BLaER1 (cell line): Measurements from ENCODE around the gene FAM200B.

Experiments
- H3K27ac ChIP-seq: shearing (Covaris generic); formaldehyde crosslinking; 2 replicates; pipeline ENCODE4 v1.8.1; 2022
- H3K27me3 ChIP-seq: shearing (Covaris generic); formaldehyde crosslinking; 2 replicates; pipeline ENCODE4 v1.8.1; 2022
- H3K36me3 ChIP-seq: shearing (Covaris generic); formaldehyde crosslinking; 2 replicates; pipeline ENCODE4 v1.8.1; 2022
- H3K4me1 ChIP-seq: shearing (Covaris generic); formaldehyde crosslinking; 2 replicates; pipeline ENCODE4 v1.8.1; 2022
- H3K4me2 ChIP-seq: shearing (Covaris generic); formaldehyde crosslinking; 2 replicates; pipeline ENCODE4 v1.8.1; 2022
- H3K4me3 ChIP-seq: shearing (Covaris generic); formaldehyde crosslinking; 2 replicates; pipeline ENCODE4 v1.8.1; 2022
- H3K9ac ChIP-seq: shearing (Covaris generic); formaldehyde crosslinking; 2 replicates; pipeline ENCODE4 v1.8.1; 2022
- H3K9me3 ChIP-seq: shearing (Covaris generic); formaldehyde crosslinking; 2 replicates; pipeline ENCODE4 v1.8.1; 2022
- H4K20me1 ChIP-seq: shearing (Covaris generic); formaldehyde crosslinking; 2 replicates; pipeline ENCODE4 v1.8.1; 2022
- Cebpa-rat ChIP-seq: shearing (Covaris generic); IDR thresholded peaks from 2 replicates; pipeline ENCODE4 v1.8.1; 2022

The FAM200B gene

GRCh38 chr4:15665753-15666365 lies 15.8 kb upstream of the FAM200B start:
- peaks cover 33% of the 10 kb centered on the region for H3K36me3 ChIP-seq
- H3K4me2 ChIP-seq = 0 out of 2 replicates have a peak overlapping the region, but pooled peaks have one; percentile 0
- no peak overlapping the region for H3K4me3 ChIP-seq

GRCh38 chr4:15667006-15667405 lies 14.6 kb upstream of the FAM200B start:
- Histone ChIP-seq H3K4me1 (peaks cover 70% of the 10 kb centered on the region), H3K4me3 (no peak overlapping the region), H3K27me3 (no peaks in the 10 kb centered on the region), H3K36me3 (peaks cover 30% of the 10 kb centered on the region), H3K9ac (no peak overlapping the region), H3K27ac (no peak overlapping the region), H3K9me3 (no peaks in the 10 kb centered on the region; the same call in 1 of the 2 replicates), H4K20me1 (no peaks in the 10 kb centered on the region), H3K4me2 (no peak overlapping the region)
- no peak for TF ChIP-seq Cebpa-rat

More at GRCh38 chr4:15665753-15666365, 15.8 kb upstream of the FAM200B start:
- Histone ChIP-seq H3K27ac (no peak overlapping the region), H3K9me3 (no peaks in the 10 kb centered on the region; the same call in 1 of the 2 replicates), H3K9ac (no peak overlapping the region), H3K27me3 (no peaks in the 10 kb centered on the region), H3K4me1 (peaks cover 59% of the 10 kb centered on the region), H4K20me1 (no peaks in the 10 kb centered on the region)
- TF ChIP-seq Cebpa-rat = no peak

- Histone ChIP-seq H3K4me3 (no peak overlapping the region), H3K4me2 (peak overlapping the region; percentile 49), H3K4me1 (peaks cover 80% of the 10 kb centered on the region), H3K27ac (peak overlapping the region; percentile 73), H4K20me1 (no peaks in the 10 kb centered on the region), H3K27me3 (no peaks in the 10 kb centered on the region), H3K36me3 (peaks cover 41% of the 10 kb centered on the region), H3K9me3 (peaks cover 5% of the 10 kb centered on the region; the same call in 1 of the 2 replicates), H3K9ac (no peak overlapping the region)
- TF ChIP-seq Cebpa-rat = no peak
Observed at GRCh38 chr4:15668566-15669435, 12.8 kb upstream of the FAM200B start.

DNA sequence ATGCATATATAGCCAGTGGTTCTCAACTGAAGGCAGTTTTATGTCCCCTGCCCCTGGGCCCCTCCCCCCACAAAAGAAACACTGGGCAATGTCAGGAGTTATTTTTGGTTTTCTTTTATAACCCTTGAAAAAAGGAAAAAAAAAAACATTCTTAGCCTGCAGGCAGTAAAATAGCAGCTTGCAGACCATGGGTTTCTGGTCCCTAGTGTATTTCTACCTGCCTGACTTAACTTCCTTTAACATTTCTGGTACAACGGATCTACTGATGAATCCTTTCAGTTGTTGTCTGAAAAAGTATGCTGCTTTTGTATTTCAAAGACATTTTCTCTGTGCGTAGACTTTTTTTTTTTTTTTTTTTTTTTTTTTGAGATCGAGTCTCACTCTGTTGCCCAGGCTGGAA lies 11.1 kb upstream of the FAM200B start:
- Histone ChIP-seq H3K4me1 (peaks cover 81% of the 10 kb centered on the region), H3K9ac (no peak overlapping the region), H3K4me3 (0 out of 2 replicates have a peak overlapping the region, but pooled peaks have one; percentile 1), H3K27me3 (no peaks in the 10 kb centered on the region), H3K9me3 (peaks cover 5% of the 10 kb centered on the region; the same call in 1 of the 2 replicates), H3K36me3 (peaks cover 36% of the 10 kb centered on the region), H3K27ac (peak overlapping the region; percentile 73), H3K4me2 (peak overlapping the region; percentile 49), H4K20me1 (no peaks in the 10 kb centered on the region)
- no peak for TF ChIP-seq Cebpa-rat

GRCh38 chr4:15672101-15672500 lies 9.5 kb upstream of the FAM200B start:
- peak overlapping the region; percentile 67 for H3K27ac ChIP-seq
- peak overlapping the region; percentile 49 for H3K4me2 ChIP-seq
- peaks cover 5% of the 10 kb centered on the region; the same call in 1 of the 2 replicates for H3K9me3 ChIP-seq
- H3K27me3 ChIP-seq = no peaks in the 10 kb centered on the region
- TF ChIP-seq Cebpa-rat = no peak
- H3K4me1 ChIP-seq = peaks cover 78% of the 10 kb centered on the region
- H3K9ac ChIP-seq = no peak overlapping the region
- peaks cover 21% of the 10 kb centered on the region for H3K36me3 ChIP-seq
- H4K20me1 ChIP-seq = no peaks in the 10 kb centered on the region
- H3K4me3 ChIP-seq = no peak overlapping the region

DNA sequence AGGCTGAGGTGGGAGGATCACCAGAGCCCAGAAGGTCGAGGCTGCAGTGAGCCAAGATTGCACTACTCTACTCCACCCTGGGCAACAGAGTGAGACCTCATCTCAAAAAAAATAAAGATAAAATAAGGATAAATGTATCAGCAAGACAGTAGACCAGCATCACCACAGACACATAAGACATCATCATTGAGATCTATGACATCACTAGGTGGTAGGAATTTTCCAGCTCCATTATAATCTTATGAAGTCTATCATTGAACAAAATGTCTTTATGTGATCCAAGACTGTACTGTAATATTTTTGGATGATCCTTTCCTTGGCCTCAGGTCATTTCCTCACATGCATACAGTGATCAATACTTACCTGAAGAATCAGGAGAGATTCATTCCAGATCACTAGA lies 8.3 kb upstream of the FAM200B start:
- H3K9ac ChIP-seq = no peak overlapping the region
- no peaks in the 10 kb centered on the region for H3K27me3 ChIP-seq
- 0 out of 2 replicates have a peak overlapping the region, but pooled peaks have one; percentile 27 for H3K27ac ChIP-seq
- TF ChIP-seq Cebpa-rat = no peak
- peaks cover 21% of the 10 kb centered on the region; the same call in 1 of the 2 replicates for H3K36me3 ChIP-seq
- peaks cover 88% of the 10 kb centered on the region for H3K4me1 ChIP-seq
- H3K4me2 ChIP-seq = no peak overlapping the region
- peaks cover 5% of the 10 kb centered on the region; the same call in 1 of the 2 replicates for H3K9me3 ChIP-seq
- H3K4me3 ChIP-seq = no peak overlapping the region
- no peaks in the 10 kb centered on the region for H4K20me1 ChIP-seq

- H3K36me3 ChIP-seq = peaks cover 21% of the 10 kb centered on the region; the same call in 1 of the 2 replicates
- H3K4me1 ChIP-seq = peaks cover 88% of the 10 kb centered on the region
- H3K4me3 ChIP-seq = no peak overlapping the region
- no peaks in the 10 kb centered on the region for H3K27me3 ChIP-seq
- peaks cover 5% of the 10 kb centered on the region; the same call in 1 of the 2 replicates for H3K9me3 ChIP-seq
- H3K9ac ChIP-seq = no peak overlapping the region
- no peaks in the 10 kb centered on the region for H4K20me1 ChIP-seq
- H3K27ac ChIP-seq = no peak overlapping the region
- TF ChIP-seq Cebpa-rat = no peak
- H3K4me2 ChIP-seq = peak overlapping the region; percentile 63
Observed at GRCh38 chr4:15674046-15674445, 7.6 kb upstream of the FAM200B start.

- Histone ChIP-seq H3K27me3 (no peaks in the 10 kb centered on the region), H3K4me2 (peak overlapping the region; percentile 63), H3K4me3 (no peak overlapping the region), H3K9me3 (peaks cover 5% of the 10 kb centered on the region; the same call in 1 of the 2 replicates), H3K4me1 (peaks cover 88% of the 10 kb centered on the region), H3K36me3 (peaks cover 21% of the 10 kb centered on the region; the same call in 1 of the 2 replicates), H4K20me1 (no peaks in the 10 kb centered on the region), H3K27ac (peak overlapping the region; percentile 59; the same call in 1 of the 2 replicates), H3K9ac (no peak overlapping the region)
- no peak for TF ChIP-seq Cebpa-rat
Observed at GRCh38 chr4:15674926-15675325, 6.7 kb upstream of the FAM200B start.

GRCh38 chr4:15675356-15675755 lies 6.3 kb upstream of the FAM200B start:
- Histone ChIP-seq H3K9ac (no peak overlapping the region), H3K27me3 (no peaks in the 10 kb centered on the region), H3K36me3 (peaks cover 21% of the 10 kb centered on the region; the same call in 1 of the 2 replicates), H4K20me1 (no peaks in the 10 kb centered on the region), H3K4me3 (no peak overlapping the region), H3K9me3 (peaks cover 5% of the 10 kb centered on the region; the same call in 1 of the 2 replicates), H3K4me2 (peak overlapping the region; percentile 63), H3K4me1 (peaks cover 88% of the 10 kb centered on the region), H3K27ac (peak overlapping the region; percentile 59)
- no peak for TF ChIP-seq Cebpa-rat

DNA sequence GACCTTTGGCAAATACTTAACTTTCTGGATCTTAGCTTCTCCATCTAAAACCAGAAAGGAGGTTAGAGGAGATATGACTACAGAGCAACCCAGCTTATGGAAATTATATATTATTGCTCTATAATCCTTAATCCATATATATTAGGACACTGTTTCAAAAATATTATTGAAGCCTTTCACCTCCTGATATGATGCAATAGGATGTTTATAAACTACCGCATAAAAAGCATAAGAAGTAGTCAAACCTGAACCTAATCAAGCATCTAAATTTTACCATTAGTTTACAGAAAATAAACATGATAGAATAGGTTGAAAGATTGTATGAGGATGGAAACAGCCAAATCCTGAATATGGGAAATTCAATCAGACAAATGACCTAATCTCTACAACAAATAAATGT lies 5.6 kb upstream of the FAM200B start:
- Histone ChIP-seq H3K27me3 (no peaks in the 10 kb centered on the region), H3K4me1 (peaks cover 86% of the 10 kb centered on the region), H3K4me3 (no peak overlapping the region), H3K36me3 (peaks cover 21% of the 10 kb centered on the region; the same call in 1 of the 2 replicates), H3K27ac (0 out of 2 replicates have a peak overlapping the region, but pooled peaks have one; percentile 59), H3K9ac (no peak overlapping the region), H3K9me3 (peaks cover 5% of the 10 kb centered on the region; the same call in 1 of the 2 replicates), H4K20me1 (no peaks in the 10 kb centered on the region), H3K4me2 (no peak overlapping the region)
- TF ChIP-seq Cebpa-rat = no peak
